NCI-H2107 treated with DMSO at 0.1 percent for 48 hours (cell line): Measurements from ENCODE around the gene NDFIP1.
A peak's percentile ranks its signal among the peaks of the same experiment; 100 is the strongest.
"Not testable (repeated sequence)": the region's sequence is repeated elsewhere in the genome, so short reads cannot be mapped to it uniquely, and the experiment has no call there.

Experiments used
- DNase-seq: peaks from one replicate; lab custom pipeline; 2025; ENCODE audit not compliant: unreplicated experiment; lab: John Stamatoyannopoulos, UW

NDFIP1 gene, protein sequence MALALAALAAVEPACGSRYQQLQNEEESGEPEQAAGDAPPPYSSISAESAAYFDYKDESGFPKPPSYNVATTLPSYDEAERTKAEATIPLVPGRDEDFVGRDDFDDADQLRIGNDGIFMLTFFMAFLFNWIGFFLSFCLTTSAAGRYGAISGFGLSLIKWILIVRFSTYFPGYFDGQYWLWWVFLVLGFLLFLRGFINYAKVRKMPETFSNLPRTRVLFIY

DNA sequence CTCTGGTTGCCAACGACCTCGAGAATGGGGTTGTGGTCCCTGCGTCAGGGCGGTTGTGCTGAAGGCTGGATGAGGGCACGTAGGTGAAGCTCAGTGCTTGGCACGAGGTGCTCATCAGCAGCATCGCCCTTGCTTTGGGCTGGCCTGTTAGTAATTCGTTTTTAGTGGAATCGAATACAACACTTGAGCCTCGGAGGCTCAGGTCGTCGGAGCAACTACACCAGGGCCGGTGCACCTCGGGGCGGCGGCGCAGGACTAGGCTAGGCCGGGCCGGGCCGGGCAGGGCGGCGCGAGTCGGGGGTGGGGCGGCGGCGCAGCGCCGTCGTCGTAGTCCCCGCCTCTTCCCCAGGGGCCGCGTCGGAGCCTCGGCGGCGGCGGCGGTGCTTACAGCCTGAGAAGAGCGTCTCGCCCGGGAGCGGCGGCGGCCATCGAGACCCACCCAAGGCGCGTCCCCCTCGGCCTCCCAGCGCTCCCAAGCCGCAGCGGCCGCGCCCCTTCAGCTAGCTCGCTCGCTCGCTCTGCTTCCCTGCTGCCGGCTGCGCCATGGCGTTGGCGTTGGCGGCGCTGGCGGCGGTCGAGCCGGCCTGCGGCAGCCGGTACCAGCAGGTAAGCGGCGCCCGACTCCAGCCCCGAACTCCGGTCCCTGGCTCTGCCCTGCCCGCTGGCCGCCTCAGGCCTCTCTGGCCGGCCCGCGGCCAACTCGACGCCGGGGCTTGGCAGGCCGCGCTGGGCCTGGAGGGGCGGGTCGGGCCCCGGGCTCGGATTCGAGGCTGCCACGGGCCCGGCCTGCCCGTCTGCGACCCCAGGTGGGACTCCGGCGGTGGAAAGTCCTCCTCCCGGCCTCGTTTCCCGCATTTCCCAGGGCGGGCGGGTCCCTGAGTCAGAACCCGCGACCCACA lies at the start of gene NDFIP1:
TSS of gene NDFIP1 (plus strand) at position 348 of the 899 bp plus-strand sequence. CDS start at position 544, 196 bp downstream.
- DNase-seq: peak; percentile 26

DNA sequence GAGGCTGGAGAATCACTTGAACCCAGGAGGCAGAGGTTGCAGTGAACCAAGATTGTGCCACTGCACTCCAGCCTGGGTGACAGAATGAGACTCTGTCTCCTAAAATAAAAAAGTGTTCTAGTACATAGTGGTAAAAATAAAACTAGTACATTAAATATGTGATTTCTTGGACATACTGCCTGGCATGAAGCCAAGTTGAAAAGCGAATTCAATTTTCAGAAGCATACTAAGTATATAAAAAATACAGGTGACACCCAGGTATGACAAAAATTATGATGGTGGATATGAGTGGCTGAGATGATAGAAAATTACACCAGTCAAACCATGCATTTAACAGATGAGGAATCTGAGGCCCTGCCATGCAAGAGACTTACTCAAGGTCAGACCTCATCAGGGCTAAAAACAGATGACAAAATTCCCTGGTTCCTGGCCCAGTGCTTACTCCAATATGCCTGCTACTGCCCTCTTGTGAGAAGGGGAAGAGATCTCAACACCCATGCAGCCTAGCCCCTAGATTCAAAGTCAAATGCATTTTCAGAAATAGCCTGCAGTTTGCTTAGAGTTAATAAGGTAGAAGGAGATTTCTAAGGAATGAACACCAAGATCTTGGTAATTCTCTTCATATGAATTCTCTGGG lies 49.2 kb upstream of the NDFIP1 start:
- no peak for DNase-seq

DNA sequence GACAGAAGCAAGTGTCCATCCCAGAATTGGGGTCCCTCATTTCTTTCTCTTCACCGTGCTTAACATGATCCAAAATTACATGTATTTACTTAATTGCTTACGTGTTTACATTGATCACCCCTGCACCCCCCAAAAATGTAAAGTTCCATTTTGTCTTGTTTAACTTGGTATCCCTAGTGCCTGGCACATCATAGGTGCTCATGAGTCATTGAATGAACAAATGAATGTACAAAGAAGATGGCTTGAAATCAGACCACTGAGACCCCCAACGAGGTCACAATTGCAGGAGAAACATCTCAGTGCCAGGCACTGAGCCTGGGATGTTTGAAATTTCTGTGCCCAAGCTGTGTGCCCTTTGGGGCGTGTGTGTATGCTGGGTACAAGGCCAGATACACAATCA lies 45.2 kb upstream of the NDFIP1 start:
- DNase-seq: no peak

DNA sequence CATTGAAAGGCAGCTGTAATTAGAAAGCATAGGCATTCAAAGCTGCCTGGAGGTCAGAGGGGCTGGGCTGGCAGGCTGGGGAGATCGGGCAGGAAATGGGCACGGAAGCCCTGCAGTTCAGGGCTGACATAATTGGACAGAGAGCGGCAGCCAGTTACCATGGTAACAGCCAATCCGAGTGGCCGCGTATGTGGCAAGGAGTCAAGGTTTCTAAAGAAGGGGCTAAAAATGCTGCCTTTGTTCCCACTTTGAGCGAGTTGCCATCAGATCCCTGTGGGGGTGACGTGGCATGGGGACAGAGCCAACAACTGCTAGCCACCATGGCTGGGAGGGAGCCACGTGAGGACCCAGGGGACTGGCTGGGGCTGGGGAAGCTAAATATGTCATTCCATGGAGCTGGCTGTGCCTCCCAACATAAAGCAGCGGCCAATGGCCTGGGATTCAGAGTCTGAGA lies 44.7 kb upstream of the NDFIP1 start:
- peak; percentile 50 for DNase-seq

DNA sequence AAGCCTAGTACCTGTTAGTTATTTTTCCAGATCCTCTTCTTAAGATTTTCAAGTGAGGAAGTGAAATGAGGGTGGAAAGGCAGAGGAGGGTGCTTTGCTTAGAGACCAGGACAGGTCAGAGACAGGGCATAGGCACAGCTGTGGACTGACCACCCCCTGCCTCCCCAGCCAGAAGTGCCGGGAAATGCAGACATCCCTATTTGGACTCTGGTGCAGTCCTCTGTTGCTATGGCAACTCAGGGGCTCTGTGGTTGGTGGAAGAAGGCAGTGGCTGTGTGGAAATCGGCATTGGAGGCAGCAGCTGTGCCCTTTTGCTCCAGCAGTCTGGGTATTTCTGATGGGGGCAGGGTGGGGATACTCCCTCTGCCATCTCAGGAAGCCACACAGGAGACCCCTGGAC lies 43.3 kb upstream of the NDFIP1 start:
- no peak for DNase-seq

DNA sequence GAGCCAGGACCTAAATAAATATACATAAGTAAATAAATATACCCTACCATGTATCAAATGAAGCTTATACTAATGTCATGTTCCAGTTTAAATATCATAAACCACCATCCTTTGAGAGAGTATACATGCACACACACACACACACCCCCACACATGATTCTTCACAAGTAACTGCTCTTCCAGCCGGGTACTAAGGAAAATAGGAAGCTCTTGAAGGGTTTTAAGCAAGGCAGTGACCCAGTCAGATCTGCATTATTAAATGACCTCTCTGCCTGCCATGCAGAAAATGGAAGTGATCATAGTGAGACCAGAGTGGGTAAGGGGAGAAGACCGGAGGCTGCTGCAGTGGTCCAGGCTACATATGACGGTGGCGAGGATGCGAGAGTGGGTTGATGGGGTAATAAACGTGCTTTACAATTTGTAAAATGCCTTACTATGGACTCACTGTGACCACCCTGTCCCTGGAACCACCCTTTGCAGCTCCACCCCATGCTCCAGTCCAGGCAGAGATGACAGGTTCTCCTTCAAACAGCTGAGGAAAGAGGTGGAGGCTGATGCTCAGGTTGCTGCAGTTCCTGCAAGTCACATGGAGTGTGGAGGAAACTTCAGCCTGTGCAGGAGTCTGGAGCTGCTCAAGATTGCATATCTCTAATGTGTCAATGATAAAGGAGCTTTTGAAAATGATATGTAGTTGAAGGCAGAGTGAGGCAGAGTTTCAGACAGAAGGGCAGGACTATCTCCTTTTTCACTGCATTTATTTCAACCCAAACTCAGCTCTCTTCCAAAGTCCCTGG lies 38.8 kb upstream of the NDFIP1 start:
- no peak for DNase-seq

DNA sequence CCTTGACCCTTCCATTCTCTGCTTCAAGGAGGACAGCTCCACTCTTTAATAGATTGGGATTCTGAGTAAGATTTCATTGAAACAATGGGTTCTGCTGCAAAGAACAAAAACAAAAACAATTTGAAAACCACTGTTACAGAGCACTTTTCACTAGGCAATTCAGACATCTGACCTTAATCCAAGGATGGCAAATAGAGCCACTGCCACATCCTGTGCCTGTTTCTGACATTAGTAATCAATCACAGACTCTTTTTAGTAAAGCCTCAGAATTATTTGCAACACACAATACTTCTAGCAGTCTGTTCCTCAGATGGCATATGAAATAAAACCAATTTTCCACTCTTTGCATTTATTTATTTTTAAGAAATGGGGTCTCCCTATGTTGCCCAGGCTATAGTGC lies 37.8 kb upstream of the NDFIP1 start:
- DNase-seq: no peak

- no peak for DNase-seq
These were observed 36.1 kb upstream of the NDFIP1 start for GRCh38 chr5:142072488-142072887.

DNA sequence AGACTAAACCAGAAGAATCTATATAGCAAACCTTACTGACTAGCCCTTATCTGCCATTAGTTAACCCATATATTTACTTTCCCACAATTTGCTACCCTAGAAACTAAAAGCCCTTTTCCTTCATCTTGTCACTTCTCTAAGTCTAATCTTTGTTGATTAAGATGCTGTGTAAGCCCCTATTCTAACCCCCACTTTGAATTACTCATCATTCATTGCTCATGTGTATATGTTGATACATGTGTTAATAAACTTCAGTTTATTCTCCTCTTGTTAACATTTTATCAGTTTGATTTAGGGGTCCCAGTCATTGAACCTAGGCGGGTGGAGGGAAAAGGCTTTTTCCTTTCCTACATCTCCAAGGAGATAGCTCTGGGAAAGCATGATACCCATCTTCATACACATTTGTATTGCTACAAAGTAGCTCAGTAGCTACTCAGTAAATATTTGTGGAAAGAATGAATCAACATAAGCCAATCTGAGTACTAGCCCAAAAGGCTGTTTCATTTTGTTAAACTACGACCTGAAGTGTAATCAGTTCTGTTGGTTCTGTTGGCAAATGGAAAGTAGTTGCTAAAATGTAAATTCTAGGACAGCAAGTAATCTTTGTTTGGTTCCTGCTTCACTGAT lies 35.1 kb upstream of the NDFIP1 start:
- DNase-seq: no peak

DNA sequence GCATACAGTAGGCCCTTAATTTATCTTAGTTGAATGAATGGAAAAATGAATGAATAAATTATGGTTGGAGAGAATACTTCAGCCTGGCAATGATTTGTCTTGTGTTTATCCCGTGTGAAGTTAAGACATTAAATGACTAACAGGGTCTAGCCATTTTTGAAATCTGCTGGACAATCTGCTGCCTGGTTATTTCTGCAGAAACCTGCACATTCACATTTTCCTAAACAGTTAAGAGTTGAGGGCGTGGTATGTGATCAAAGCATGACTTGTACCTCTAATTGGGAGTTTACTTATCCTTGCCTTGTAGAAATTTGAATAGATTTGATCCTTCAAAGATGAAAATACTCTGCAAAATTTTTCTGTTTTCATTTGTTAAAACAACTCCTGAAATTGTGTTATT lies 34.6 kb upstream of the NDFIP1 start:
- DNase-seq: no peak

DNA sequence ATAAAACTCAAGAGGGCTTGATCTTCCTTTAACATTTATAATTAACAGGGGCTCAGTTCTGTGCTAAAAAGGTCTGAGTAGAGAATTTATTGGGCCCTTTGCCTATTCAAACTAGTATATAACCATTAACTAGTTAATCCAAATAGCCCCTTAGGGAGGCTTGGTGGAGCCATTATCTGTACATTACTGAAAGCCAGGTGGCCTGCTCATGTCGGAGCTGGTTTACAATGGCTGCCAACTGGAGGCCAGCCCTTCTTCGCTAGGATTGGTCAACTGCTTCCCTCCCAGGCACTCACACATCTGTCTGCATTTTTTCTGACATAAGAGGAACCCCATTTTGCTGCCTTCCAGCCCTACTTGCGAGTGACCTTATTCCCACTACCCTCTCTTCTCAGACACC lies 30.4 kb upstream of the NDFIP1 start:
- DNase-seq: no peak

DNA sequence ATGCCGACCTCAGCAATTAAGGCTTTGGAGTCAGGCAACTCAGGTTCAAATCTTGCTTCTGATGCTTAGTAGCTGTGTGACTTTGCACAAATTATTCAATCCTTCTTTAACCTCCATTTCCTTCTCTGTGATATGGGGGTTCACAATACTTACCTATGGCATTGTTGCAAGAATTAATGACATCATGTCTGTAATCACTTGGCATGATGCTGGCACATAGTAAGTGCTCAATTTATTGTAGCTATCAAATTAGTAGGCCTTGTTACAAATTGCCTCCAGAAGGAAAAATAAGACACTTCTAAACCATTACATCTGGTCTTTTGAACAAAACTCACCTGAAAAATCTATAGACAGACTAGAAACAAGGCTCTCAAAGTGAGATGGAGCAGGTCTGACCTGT lies 29.9 kb upstream of the NDFIP1 start:
- no peak for DNase-seq

DNA sequence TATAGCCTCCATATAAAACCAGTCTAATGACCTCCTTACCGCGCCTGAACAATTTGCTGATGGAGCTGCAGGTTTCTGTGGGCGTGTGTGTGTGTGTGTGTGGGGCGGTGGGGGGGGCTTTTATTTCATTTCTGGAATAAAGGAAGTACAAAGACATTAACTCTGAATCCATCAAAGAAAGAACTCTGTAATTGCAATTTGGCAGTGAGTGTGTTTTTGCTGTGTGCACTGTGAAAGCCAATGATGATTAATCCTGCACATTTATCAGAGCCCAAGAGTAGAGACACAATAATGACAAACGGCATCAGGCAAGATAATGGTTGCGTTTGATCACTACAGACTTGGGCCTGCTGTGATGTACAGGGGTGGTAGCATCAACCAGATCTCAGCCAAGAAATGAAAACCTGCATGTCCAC lies 29.3 kb upstream of the NDFIP1 start:
- DNase-seq: no peak

DNA sequence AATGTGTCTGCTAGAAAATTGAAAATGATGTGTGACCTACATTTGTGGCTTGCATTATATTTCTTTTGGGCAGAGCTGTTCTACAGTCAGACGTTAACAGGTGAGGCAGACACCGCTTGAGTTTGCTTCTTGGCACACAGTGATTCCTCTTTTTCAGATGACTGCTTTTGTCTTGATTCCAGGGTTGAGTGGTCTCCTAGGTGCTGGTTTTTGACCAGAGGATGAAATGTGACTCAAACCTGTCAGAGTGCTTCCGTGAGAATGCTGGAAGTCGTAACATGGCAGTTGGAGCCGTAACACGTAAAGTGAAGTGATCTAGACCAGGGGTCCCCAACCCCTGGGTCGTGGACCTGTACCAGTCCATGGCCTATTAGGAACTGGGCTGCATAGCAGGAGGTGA lies 28.3 kb upstream of the NDFIP1 start:
- DNase-seq: no peak

- no peak for DNase-seq
These were observed 26.3 kb upstream of the NDFIP1 start for GRCh38 chr5:142082182-142082781.

- no peak for DNase-seq
These were observed 22.4 kb upstream of the NDFIP1 start for GRCh38 chr5:142086229-142086628.

- no peak for DNase-seq
These were observed 21.9 kb upstream of the NDFIP1 start for GRCh38 chr5:142086679-142087078.

DNA sequence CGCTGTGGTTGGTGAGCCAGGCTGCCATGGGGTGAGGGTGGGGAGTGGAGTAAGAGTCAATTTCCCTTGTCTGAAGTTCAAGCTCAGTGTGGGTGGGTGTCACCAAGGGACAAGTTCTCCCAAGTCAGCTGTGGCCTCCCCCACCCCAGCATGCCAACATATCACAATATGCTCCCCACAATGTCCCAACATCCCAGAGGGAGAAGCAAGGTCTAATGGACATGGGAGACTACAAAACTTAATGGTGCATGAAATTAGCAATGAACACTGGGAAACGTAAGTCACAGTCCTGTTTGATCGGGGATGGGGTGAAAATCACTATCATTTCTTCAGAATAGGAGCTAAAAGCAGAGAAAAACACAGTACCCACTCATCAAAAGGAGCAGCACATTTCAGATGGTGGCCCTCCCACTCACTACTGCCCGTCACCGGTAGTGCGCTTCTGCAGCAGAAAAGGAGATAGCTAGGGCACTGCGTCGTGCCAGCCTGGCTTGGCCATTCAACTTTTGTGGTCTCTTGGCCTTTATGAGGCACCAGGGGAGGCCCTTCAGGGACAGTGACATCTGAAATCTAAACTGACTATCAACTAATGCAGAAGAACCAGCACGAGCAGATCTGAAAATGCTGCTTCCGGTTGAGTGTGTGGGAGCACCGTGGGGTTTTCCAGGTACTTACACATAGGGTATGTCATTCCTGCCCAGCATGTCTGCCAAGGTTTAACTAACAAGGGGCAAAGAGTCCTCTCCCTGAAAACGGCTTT lies 20.5 kb upstream of the NDFIP1 start:
- no peak for DNase-seq

GRCh38 chr5:142088855-142089479 lies 19.6 kb upstream of the NDFIP1 start:
- not testable (repeated sequence) for DNase-seq
